Liver (tissue), 3 donors: ENCODE results near the gene TMEM164.

Source experiments
- CTCF ChIP-seq: fragments of 150-350 bp; IDR thresholded peaks from 2 replicates; pipeline ENCODE4 v1.5.1; 2017; ENCODE audit warnings: improper control_type of control experiment, low read depth, low read length; ENCODE audit not compliant: missing input control
- EGR1 ChIP-seq, 2 donors: IDR thresholded peaks; 2 replicates each; pipeline ENCODE4 v1.6.1; 2016 to 2018; ENCODE audit warnings: antibody characterized with exemption in 2 of 2, low read depth in 2 of 2
- GABPA ChIP-seq, 2 donors: IDR thresholded peaks in 1 of 2; conservative IDR thresholded peaks in 1 of 2; 2 replicates each; pipeline ENCODE4 v1.6.1; 2016; ENCODE audit warnings: antibody characterized with exemption in 2 of 2, mild to moderate bottlenecking in 1 of 2, moderate library complexity in 1 of 2
- JUND ChIP-seq, 2 donors: IDR thresholded peaks; 2 replicates each; pipeline ENCODE4 v1.6.1; 2016; ENCODE audit warnings: antibody characterized with exemption in 2 of 2
- MAX ChIP-seq: IDR thresholded peaks from 2 replicates; pipeline ENCODE4 v1.6.1; 2016; ENCODE audit warnings: antibody characterized with exemption
- NR2F2 ChIP-seq: IDR thresholded peaks from 2 replicates; pipeline ENCODE4 v1.6.1; 2016; ENCODE audit warnings: antibody characterized with exemption
- RAD21 ChIP-seq, 2 donors: IDR thresholded peaks; 2 replicates each; pipeline ENCODE4 v1.6.1; 2016; ENCODE audit warnings: antibody characterized with exemption in 2 of 2, mild to moderate bottlenecking in 2 of 2
- REST ChIP-seq: IDR thresholded peaks from 2 replicates; pipeline ENCODE4 v1.6.1; 2016; ENCODE audit warnings: antibody characterized with exemption, mild to moderate bottlenecking
- RXRA ChIP-seq, 2 donors: IDR thresholded peaks; 2 replicates each; pipeline ENCODE4 v1.6.1; 2017 to 2018; ENCODE audit warnings: antibody characterized with exemption in 2 of 2, mild to moderate bottlenecking in 1 of 2
- SP1 ChIP-seq: IDR thresholded peaks from 2 replicates; pipeline ENCODE4 v1.6.1; 2018; ENCODE audit warnings: antibody characterized with exemption, mild to moderate bottlenecking
- TAF1 ChIP-seq: conservative IDR thresholded peaks from 2 replicates; pipeline ENCODE4 v1.6.1; 2016; ENCODE audit warnings: antibody characterized with exemption, mild to moderate bottlenecking
- YY1 ChIP-seq: IDR thresholded peaks from 2 replicates; pipeline ENCODE4 v1.6.1; 2016; ENCODE audit warnings: antibody characterized with exemption, mild to moderate bottlenecking
- donor health status: healthy.
- donor health status: healthy.

GRCh38 chrX:109954333-109954732 lies 48.6 kb upstream of the TMEM164 start:
- no peak for TF ChIP-seq CTCF
- no peak for TF ChIP-seq SP1
- TF ChIP-seq REST = no peak
- no peak for TF ChIP-seq MAX
- no peak for TF ChIP-seq JUND (IDR thresholded peaks at IDR 0.05)
- no peak for TF ChIP-seq GABPA (IDR thresholded peaks at IDR 0.05 in 1 of 2, conservative IDR thresholded peaks at IDR 0.05 in 1 of 2)
- TF ChIP-seq YY1 = no peak
- TF ChIP-seq RAD21 (IDR thresholded peaks at IDR 0.05) = no peak
- no peak for TF ChIP-seq TAF1
- TF ChIP-seq EGR1 (IDR thresholded peaks at IDR 0.05; ENCODE audit: low read depth in 2 of 2) = no peak
- TF ChIP-seq RXRA (IDR thresholded peaks at IDR 0.05) = no peak
- no peak for TF ChIP-seq NR2F2
